ENCODE results near the gene KLK14.

KLK14 gene

DNA sequence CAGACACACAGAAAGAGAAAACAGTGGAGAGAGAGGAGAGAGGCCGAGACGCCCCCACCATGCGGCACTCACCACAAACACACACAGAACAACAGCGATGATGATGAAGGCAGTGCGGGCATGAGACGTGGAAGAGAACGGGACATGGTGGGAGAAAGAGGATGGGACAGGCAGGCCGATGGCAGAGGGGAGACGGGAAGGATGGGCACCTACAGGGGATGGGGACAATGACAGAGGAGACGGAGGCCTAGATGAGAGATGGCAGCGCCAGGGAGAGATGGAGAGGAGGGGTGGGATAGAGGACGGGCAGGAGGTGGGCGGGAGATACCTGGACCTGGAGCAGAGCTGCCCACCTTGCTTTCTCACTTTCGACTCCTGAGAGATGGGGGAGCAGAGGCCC, 1.1 kb upstream of the KLK14 start:
- H3K27ac ChIP-seq: no peak overlapping the region
- TF ChIP-seq, protein P1, sequence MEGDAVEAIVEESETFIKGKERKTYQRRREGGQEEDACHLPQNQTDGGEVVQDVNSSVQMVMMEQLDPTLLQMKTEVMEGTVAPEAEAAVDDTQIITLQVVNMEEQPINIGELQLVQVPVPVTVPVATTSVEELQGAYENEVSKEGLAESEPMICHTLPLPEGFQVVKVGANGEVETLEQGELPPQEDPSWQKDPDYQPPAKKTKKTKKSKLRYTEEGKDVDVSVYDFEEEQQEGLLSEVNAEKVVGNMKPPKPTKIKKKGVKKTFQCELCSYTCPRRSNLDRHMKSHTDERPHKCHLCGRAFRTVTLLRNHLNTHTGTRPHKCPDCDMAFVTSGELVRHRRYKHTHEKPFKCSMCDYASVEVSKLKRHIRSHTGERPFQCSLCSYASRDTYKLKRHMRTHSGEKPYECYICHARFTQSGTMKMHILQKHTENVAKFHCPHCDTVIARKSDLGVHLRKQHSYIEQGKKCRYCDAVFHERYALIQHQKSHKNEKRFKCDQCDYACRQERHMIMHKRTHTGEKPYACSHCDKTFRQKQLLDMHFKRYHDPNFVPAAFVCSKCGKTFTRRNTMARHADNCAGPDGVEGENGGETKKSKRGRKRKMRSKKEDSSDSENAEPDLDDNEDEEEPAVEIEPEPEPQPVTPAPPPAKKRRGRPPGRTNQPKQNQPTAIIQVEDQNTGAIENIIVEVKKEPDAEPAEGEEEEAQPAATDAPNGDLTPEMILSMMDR (conservative IDR thresholded peaks at IDR 0.05): no peak

DNA sequence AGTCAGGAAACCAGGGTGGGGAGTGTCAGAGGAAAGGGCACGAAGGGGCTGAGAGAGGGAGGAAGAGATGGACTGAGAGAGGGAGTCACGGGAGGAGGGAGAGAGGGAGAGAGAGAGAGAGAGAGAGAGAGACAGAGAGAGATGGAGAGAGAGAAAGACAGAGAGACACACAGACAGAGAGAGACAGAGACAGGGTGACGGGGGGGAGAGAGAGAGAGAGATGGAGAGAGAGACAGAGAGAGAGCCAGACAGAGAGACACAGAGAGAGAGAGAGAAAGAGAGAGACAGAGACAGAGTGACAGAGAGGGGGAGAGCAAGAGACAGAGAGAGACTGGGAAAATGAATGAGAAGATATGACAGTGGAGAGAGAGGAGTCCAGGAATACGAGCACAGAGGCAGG, 494 bp upstream of the KLK14 start:
- no peak overlapping the region for H3K27ac ChIP-seq
- TF ChIP-seq, protein P1 (conservative IDR thresholded peaks at IDR 0.05): no peak

DNA sequence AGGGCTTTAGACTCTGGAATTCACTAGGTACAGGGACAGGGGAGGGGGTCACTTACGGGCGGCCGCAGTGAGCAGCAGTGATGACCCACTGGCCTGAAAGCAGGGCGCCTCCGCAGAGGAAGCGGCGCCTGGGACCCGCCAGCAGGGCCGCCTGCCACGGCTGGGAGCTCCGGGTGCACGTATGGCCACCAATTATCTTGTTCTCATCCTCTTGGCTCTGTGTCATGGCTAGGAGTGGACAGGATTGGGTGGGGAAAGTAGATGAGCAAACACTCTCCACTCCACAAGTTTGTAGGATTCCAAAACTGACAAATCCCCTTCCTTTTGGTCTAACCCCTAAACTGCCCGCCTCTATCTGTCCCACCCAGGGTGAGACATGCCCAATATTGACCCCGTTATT, 1.2 kb downstream of the KLK14 start:
- H3K27ac ChIP-seq: no peak overlapping the region
- TF ChIP-seq, protein P1 (conservative IDR thresholded peaks at IDR 0.05): no peak

DNA sequence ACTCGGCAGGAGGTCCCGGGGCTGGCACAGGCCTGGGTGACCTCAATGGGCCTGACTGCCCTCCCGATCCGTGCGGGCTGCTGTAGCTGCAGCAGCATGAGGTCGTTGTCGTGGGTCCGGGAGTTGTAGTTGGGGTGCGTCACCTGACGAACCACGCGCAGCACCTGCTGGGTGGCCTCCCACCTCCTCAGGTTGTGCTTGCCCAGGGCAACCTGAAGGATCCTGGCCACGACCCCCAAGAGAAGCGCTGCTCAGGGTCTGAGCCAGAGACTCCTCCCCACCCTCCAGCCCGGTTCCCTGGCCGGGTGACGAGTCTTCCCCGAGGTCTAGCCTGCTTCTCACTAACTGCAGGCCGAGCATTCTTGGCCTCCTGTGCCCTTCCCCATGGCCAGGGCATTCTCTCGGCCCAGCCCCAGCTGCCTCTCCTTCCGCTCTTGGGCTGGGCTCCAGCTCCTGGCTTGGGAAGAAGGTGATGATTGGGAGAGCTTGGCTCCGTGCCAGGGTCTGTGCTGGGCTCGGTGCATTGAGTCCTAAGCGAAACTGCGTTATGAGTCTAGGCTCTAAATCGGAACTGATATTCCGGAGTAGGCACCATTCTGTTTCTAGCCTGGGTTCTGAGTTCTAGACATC, 3.1 kb downstream of the KLK14 start:
- no peak overlapping the region for H3K27ac ChIP-seq
- TF ChIP-seq, protein P1 (conservative IDR thresholded peaks at IDR 0.05): no peak

DNA sequence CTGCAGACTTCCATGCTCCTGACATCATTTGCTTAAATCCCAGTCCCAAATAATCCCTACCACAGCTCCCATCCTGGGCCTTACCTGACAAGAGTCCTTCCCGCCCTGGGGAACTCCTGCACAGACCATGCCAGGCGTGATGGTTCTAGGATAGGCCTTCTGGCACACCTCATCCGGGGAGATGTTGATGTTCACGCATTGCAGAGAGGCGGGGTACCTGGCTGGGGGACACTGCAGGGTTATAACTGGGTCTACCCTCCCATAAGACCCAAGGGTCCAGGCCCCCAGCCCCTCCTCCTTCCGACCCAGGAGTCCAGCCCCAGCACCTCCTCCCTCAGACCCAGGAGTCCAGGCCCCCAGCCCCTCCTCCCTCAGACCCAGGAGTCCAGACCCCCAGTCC, 4.0 kb downstream of the KLK14 start:
- TF ChIP-seq, protein P1 (conservative IDR thresholded peaks at IDR 0.05): no peak
- H3K27ac ChIP-seq: no peak overlapping the region

DNA sequence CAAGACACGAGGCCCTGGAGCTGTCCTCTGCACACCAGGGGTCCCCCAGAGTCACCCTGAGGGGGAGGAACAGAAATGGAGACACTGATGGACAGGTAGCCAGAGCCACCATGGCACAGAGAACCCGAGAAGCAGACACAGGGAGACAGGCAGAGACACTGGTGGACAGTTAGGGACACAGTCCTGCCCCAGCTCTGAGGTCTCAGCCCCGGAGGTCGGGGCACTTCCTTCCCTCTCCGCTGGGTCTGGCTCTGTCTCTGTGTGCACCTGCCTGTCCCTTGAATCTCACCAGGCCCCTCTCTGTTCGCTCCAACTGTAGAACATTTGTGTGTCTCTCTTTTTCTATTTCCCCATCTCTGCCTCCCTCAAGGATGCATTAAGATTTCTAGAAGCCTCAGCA, 4.6 kb downstream of the KLK14 start:
- no peak overlapping the region for H3K27ac ChIP-seq
- TF ChIP-seq, protein P1 (conservative IDR thresholded peaks at IDR 0.05): no peak

DNA sequence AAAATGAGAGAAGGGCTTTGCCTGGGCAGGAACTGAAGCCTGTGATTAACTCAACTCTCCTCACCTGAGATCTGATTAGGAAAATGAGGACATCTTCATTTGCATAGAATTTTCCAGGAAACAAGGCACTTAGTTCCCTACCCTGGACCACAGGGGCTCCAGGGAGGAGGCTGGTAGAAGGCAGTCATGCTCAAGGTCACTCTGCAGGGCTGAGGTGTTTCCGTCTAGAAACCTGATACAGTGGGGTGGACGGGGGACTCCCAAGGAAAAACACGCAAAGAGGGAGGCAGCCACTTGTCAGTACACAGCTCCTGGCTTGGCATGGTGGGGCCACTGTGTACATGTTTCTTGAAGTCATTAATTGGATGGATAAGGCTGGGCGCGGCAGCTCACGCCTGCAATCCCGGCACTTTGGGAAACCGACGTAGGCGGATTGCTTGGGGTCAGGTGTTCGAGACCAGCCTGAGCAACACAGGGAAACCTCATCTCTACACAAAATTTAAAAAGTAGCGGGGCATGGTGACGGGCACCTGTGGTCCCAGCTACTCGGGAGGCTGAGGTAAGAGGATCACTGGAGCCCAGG, 6.0 kb downstream of the KLK14 start:
- H3K27ac ChIP-seq: no peak overlapping the region
- TF ChIP-seq, protein P1 (conservative IDR thresholded peaks at IDR 0.05): no peak

Measured in VCaP (cell line).